WTC11 (cell line): Measurements from ENCODE around the gene PEX10. TPM values are rescaled to one million over a fixed set of nuclear protein-coding genes. Genes with fewer than 3 reads are reported as not detected.

ENCODE experiments used
- ATAC-seq: fragments of 200-7000 bp; cut with Tn5 transposase; 2 replicates; pipeline ENCODE4 v1.10.0; 2021; ENCODE audit warnings: mild to moderate bottlenecking, moderate library complexity
- CTCF ChIA-PET: fragments of 300-600 bp; sonication (Branson Sonifier 250); formaldehyde crosslinking; loops from one replicate; lab custom pipeline; 2021; ENCODE audit warnings: antibody characterized with exemption; lab: Charles Lee
- POLR2A ChIA-PET: fragments of 350-600 bp; sonication (Branson Sonifier 250); formaldehyde crosslinking; loops from one replicate; lab custom pipeline; 2021; ENCODE audit warnings: antibody characterized with exemption; lab: Charles Lee
- DNase-seq: peaks from one replicate; pipeline ENCODE4 v3.0.0; 2021; ENCODE audit warnings: low spot score
- H3K27ac Mint-ChIP-seq: 2 replicates; pipeline ENCODE4 v1.8.0; 2021; ENCODE audit warnings: mixed read lengths
- H3K27me3 Mint-ChIP-seq: 2 replicates; pipeline ENCODE4 v1.8.0; 2021; ENCODE audit warnings: low read depth, mild to moderate bottlenecking, moderate library complexity, mixed read lengths
- H3K36me3 Mint-ChIP-seq: 2 replicates; pipeline ENCODE4 v1.8.0; 2021; ENCODE audit warnings: mixed read lengths
- H3K4me1 Mint-ChIP-seq: 2 replicates; pipeline ENCODE4 v1.8.0; 2022; ENCODE audit warnings: mixed read lengths
- H3K4me3 Mint-ChIP-seq: 2 replicates; pipeline ENCODE4 v1.8.0; 2021; ENCODE audit warnings: mild to moderate bottlenecking, moderate library complexity, mixed read lengths
- H3K9me3 Mint-ChIP-seq: 2 replicates; pipeline ENCODE4 v1.8.0; 2021; ENCODE audit warnings: mixed read lengths
- GRHL2 ChIP-seq: fragments of 250-450 bp; sonication (Bioruptor Pico); IDR thresholded peaks from 2 replicates; pipeline ENCODE4 v1.8.0; 2022; ENCODE audit warnings: mild to moderate bottlenecking, moderate library complexity; ENCODE audit not compliant: insufficient replicate concordance, severe bottlenecking
- IRF2 ChIP-seq: sonication (generic); formaldehyde crosslinking; IDR thresholded peaks from 2 replicates; pipeline ENCODE4 v1.8.0; 2022; ENCODE audit warnings: low read depth, missing genetic modification reagents, borderline replicate concordance
- NR2C2 ChIP-seq: sonication (generic); formaldehyde crosslinking; IDR thresholded peaks from 2 replicates; pipeline ENCODE4 v1.8.0; 2022; ENCODE audit warnings: mild to moderate bottlenecking, missing genetic modification reagents
- ZNF232 ChIP-seq: sonication (generic); formaldehyde crosslinking; IDR thresholded peaks from 2 replicates; pipeline ENCODE4 v1.8.0; 2022; ENCODE audit warnings: mild to moderate bottlenecking, missing genetic modification reagents
- total RNA-seq: library from RNA; stranded (reverse); gene quantifications from 3 replicates; pipeline ENCODE4 v1.2.3, GENCODE V29; 2021
- TF ChIP-seq, protein P1 (sequence below): fragments of 250-450 bp; sonication (Bioruptor Pico); conservative IDR thresholded peaks from 2 replicates; pipeline ENCODE4 v1.9.0; 2021; ENCODE audit warnings: mild to moderate bottlenecking
- TF ChIP-seq, protein P2 (sequence below): sonication (generic); formaldehyde crosslinking; IDR thresholded peaks from 2 replicates; pipeline ENCODE4 v1.8.0; 2022; ENCODE audit warnings: missing genetic modification reagents
- TF ChIP-seq, protein P3 (sequence below): sonication (generic); formaldehyde crosslinking; IDR thresholded peaks from 2 replicates; pipeline ENCODE4 v1.8.1; 2022; ENCODE audit warnings: missing genetic modification reagents, borderline replicate concordance
- TF ChIP-seq, protein P4 (sequence below): sonication (generic); formaldehyde crosslinking; IDR thresholded peaks from 2 replicates; pipeline ENCODE4 v1.8.1; 2023; ENCODE audit warnings: mild to moderate bottlenecking, missing genetic modification reagents, borderline replicate concordance

PEX10 gene
- total RNA-seq, 1 experiment from 2014 or later, result 29.3 TPM

DNA sequence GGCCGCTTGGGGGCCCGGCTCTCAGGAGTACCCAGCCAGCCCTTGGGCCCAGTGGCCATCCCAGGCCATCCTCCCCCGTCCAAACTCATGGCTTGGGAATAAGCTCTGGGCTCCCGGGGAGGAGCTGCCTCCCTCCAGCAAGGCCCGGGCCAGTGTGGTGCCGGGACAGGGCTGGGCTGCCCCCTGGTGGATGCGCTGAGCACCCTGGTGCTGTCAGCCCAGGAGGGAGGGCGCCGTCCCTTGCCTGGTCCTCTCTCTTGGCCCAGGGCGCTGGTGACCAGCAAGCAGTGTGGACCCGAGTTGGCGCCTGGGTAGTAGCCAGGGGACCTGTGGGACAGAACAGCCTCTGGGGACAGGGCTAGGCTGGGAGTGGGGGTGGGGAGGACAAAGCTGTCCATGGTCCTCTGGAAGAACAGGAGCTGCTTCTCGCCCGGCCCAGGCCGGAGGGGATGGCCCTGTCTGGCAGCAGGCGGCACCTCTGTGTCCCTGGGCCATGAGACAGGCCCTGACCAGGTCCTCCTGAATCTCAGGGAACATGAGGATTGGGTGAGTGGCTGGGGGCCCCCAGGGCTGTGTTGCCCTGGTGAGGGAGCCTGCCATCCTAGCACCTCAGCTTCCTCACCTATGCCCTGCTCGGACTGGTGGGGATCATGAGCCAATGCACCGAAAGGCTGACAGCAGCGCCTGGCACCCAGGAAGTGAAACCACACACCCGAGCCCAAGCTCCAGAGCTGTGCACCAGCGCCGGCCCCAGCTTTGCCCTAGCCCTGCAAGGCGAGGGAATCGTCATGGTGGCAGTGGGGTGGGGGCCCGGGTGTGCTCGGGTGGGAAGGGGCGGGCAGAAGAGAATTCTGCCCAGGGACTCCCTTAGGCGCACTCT, 30.4 kb downstream of the PEX10 start (continued):
- TF ChIP-seq, protein P1, sequence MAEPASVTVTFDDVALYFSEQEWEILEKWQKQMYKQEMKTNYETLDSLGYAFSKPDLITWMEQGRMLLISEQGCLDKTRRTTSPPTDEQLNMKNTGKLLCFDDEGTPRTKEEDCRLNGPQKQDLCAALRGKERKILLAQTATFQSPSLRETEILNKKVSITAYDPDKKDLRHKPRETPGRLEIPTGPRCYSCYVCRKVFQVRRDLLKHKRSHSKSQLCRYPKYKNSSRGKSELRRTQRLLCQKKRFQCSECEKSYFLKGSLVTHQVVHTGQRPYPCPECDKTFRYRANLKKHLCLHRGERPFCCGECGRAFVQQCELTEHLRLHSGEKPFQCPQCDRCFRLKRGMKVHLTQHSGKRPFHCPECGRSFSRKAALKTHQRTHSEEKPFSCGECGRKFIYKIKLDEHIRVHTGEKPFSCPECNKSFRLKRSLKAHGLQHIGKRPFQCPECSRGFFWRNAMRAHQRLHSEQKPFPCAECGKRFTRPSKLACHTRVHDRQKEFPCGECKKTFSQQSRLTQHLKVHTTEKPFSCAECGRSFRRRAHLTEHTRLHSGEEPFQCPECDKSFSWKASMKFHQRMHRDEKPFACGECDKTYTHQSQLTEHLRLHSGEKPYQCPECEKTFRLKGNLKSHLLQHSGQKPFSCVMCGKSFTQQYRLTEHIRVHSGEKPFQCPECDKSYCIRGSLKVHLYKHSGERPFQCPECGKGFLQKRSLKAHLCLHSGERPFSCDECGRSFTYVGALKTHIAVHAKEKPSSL, result no peak

DNA sequence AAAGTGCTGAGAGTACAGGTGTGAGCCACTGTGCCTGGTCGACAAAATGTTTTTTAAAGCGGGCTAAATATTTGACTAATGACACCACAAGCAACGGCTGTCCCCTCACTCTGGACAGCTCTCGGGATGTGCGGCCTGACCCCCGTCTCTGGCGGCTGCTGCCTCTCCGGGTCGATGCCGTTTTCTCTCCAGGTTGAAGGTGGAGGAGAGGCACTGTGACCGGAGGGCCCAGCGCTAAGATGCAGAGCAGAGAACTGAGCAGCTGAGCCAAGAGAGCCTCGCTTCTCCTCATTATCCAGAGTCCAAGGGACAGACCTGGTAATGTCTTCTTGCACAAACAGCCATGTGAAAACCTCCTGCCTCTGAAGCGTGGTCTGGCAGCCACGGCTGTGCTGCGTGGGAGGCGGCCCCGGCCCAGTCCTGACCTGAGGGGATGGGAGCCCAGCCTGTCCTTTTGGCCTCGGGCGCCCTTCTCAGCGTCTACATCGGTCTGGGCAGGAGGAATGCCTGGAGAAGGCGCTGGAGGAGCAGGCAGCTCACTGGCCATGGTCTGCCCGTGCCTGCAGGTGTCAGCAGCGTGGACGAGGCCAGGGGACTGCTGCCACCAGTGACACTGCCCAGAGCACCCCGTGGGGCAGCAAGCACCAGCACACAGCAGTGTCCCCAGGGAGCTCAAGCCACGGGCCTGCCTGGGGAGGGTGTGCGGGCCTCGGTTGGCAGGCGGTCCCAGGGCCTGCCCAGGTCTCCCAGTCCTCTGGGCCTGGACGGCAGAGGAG, 31.4 kb downstream of the PEX10 start:
- Mint-ChIP-seq H3K4me3 (no peak overlapping the region), H3K27me3 (no peaks in the 10 kb centered on the region), H3K27ac (no peak overlapping the region), H3K4me1 (no peaks in the 10 kb centered on the region), H3K9me3 (no peaks in the 10 kb centered on the region), H3K36me3 (no peaks in the 10 kb centered on the region)
- ATAC-seq (no peak), DNase-seq (no peak)
- no peak for TF ChIP-seq GRHL2 (CRISPR knock-in tag)
- TF ChIP-seq, protein P2, sequence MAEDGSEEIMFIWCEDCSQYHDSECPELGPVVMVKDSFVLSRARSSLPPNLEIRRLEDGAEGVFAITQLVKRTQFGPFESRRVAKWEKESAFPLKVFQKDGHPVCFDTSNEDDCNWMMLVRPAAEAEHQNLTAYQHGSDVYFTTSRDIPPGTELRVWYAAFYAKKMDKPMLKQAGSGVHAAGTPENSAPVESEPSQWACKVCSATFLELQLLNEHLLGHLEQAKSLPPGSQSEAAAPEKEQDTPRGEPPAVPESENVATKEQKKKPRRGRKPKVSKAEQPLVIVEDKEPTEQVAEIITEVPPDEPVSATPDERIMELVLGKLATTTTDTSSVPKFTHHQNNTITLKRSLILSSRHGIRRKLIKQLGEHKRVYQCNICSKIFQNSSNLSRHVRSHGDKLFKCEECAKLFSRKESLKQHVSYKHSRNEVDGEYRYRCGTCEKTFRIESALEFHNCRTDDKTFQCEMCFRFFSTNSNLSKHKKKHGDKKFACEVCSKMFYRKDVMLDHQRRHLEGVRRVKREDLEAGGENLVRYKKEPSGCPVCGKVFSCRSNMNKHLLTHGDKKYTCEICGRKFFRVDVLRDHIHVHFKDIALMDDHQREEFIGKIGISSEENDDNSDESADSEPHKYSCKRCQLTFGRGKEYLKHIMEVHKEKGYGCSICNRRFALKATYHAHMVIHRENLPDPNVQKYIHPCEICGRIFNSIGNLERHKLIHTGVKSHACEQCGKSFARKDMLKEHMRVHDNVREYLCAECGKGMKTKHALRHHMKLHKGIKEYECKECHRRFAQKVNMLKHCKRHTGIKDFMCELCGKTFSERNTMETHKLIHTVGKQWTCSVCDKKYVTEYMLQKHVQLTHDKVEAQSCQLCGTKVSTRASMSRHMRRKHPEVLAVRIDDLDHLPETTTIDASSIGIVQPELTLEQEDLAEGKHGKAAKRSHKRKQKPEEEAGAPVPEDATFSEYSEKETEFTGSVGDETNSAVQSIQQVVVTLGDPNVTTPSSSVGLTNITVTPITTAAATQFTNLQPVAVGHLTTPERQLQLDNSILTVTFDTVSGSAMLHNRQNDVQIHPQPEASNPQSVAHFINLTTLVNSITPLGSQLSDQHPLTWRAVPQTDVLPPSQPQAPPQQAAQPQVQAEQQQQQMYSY (CRISPR knock-in tag), result 0 out of 2 replicates have a peak, but pooled peaks have one; percentile 16
- CTCF ChIA-PET, result interaction anchor here (0.6 to 6.4 kb wide), 54 partner anchors 9 to 336 kb away, joined by 3 to 170 read pairs (median 6); partner anchors contain the start of genes FAAP20, MORN1, PEX10 and RER1
- POLR2A ChIA-PET, result interaction anchor here (1.0 to 1.1 kb wide), 3 partner anchors 59 to 186 kb away, joined by 3 to 6 read pairs (median 3); partner anchors contain the start of gene FAAP20

DNA sequence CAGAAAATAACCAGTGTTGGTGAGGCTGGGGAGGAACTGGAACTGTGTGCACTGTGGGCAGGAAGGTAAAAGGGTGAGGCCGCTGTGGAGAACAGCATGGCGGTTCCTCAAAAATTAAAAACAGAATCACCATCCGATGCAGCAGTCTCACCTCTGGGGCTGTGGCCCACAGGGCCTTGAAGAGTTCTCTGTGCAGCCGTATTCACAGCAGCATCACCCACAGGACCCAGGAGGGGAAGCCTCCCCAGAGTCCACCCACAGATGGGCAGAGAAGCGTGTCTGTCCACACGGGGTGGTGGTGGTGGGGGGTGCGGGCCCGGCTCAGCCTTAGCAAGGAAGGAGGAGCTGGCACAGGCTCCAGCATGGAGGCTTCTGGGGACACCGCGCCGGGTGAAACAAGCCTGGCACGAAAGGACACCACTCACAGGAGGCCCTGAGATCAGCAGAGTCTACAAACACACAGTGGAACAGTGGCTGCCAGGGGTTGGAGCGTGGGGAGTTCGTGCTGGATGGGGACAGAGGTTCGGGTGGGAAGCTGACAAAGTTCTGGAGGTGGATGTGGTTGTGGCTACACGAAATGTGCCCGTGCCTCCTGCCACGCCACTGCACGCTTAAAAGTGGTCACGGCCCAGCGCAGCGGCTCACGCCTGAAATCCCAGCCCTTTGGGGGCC, 32.5 kb downstream of the PEX10 start:
- no peak for TF ChIP-seq IRF2
- TF ChIP-seq, protein P3, sequence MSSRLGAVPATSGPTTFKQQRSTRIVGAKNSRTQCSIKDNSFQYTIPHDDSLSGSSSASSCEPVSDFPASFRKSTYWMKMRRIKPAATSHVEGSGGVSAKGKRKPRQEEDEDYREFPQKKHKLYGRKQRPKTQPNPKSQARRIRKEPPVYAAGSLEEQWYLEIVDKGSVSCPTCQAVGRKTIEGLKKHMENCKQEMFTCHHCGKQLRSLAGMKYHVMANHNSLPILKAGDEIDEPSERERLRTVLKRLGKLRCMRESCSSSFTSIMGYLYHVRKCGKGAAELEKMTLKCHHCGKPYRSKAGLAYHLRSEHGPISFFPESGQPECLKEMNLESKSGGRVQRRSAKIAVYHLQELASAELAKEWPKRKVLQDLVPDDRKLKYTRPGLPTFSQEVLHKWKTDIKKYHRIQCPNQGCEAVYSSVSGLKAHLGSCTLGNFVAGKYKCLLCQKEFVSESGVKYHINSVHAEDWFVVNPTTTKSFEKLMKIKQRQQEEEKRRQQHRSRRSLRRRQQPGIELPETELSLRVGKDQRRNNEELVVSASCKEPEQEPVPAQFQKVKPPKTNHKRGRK (CRISPR knock-in tag), result no peak
- TF ChIP-seq NR2C2 (CRISPR knock-in tag), result no peak
- TF ChIP-seq, protein P4, sequence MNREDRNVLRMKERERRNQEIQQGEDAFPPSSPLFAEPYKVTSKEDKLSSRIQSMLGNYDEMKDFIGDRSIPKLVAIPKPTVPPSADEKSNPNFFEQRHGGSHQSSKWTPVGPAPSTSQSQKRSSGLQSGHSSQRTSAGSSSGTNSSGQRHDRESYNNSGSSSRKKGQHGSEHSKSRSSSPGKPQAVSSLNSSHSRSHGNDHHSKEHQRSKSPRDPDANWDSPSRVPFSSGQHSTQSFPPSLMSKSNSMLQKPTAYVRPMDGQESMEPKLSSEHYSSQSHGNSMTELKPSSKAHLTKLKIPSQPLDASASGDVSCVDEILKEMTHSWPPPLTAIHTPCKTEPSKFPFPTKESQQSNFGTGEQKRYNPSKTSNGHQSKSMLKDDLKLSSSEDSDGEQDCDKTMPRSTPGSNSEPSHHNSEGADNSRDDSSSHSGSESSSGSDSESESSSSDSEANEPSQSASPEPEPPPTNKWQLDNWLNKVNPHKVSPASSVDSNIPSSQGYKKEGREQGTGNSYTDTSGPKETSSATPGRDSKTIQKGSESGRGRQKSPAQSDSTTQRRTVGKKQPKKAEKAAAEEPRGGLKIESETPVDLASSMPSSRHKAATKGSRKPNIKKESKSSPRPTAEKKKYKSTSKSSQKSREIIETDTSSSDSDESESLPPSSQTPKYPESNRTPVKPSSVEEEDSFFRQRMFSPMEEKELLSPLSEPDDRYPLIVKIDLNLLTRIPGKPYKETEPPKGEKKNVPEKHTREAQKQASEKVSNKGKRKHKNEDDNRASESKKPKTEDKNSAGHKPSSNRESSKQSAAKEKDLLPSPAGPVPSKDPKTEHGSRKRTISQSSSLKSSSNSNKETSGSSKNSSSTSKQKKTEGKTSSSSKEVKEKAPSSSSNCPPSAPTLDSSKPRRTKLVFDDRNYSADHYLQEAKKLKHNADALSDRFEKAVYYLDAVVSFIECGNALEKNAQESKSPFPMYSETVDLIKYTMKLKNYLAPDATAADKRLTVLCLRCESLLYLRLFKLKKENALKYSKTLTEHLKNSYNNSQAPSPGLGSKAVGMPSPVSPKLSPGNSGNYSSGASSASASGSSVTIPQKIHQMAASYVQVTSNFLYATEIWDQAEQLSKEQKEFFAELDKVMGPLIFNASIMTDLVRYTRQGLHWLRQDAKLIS (CRISPR knock-in tag), result no peak
- no peak for TF ChIP-seq ZNF232 (CRISPR knock-in tag)

More for the DNA sequence above, 32.5 kb downstream of the PEX10 start:
- ChIA-PET CTCF (interaction anchor here (1.7 to 6.4 kb wide), 4 partner anchors 66 to 184 kb away, joined by 5 to 170 read pairs (median 79); partner anchors contain the start of gene FAAP20), POLR2A (interaction anchor here (0.5 kb wide), 1 partner anchor 190 kb away, joined by 3 read pairs; no protein-coding TSS in a partner anchor)
- Mint-ChIP-seq H3K27ac (no peak overlapping the region), H3K4me1 (no peaks in the 10 kb centered on the region), H3K9me3 (no peaks in the 10 kb centered on the region), H3K36me3 (no peaks in the 10 kb centered on the region), H3K4me3 (no peak overlapping the region), H3K27me3 (no peaks in the 10 kb centered on the region)
- ATAC-seq, result no peak
- DNase-seq, result no peak
